ENCODE data around the gene PPP3CA.

DNA sequence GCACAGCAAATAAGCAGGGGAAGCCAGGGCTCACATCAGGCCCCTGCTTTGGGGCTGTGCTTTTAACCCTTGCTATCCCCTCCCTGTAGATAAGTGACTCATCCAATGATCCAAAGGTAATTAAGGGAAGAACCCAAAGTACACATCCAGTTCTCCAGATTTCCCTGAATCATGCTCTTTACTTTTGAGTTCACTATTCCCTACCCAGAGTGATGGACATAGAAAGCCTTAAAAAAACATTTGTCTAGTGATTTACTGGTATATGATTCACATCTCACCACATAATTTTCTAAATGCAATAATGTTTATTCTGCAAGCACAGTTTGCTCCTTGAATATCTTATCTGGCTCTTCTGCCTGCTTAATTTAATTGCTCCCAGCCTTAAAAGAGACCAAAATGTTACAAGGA lies 136.2 kb downstream of the PPP3CA start:
- no peak for TF ChIP-seq POLR2A (IDR thresholded peaks at IDR 0.05)
- TF ChIP-seq, protein P1, sequence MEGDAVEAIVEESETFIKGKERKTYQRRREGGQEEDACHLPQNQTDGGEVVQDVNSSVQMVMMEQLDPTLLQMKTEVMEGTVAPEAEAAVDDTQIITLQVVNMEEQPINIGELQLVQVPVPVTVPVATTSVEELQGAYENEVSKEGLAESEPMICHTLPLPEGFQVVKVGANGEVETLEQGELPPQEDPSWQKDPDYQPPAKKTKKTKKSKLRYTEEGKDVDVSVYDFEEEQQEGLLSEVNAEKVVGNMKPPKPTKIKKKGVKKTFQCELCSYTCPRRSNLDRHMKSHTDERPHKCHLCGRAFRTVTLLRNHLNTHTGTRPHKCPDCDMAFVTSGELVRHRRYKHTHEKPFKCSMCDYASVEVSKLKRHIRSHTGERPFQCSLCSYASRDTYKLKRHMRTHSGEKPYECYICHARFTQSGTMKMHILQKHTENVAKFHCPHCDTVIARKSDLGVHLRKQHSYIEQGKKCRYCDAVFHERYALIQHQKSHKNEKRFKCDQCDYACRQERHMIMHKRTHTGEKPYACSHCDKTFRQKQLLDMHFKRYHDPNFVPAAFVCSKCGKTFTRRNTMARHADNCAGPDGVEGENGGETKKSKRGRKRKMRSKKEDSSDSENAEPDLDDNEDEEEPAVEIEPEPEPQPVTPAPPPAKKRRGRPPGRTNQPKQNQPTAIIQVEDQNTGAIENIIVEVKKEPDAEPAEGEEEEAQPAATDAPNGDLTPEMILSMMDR (IDR thresholded peaks at IDR 0.05) = no peak

Measured in lower leg skin (tissue), 3 donors.